Liver (tissue), 9 donors: Measurements from ENCODE around the gene TRAPPC6A. TPM values are rescaled to one million over a fixed set of nuclear protein-coding genes. Genes with fewer than 3 reads are reported as not detected.
A peak's percentile ranks its signal among the peaks of the same experiment; 100 is the strongest.

ENCODE experiments used
- DNase-seq: peaks from one replicate; pipeline ENCODE4 v3.0.0-alpha.2; 2017; ENCODE audit warnings: low spot score
- H3K27ac ChIP-seq, 2 donors: one replicate each; pipeline ENCODE4 v1.7.0; 2013; ENCODE audit warnings: inconsistent platforms in 2 of 2, low read length in 2 of 2, control low read depth in 1 of 2, low read depth in 1 of 2, mild to moderate bottlenecking in 1 of 2
- H3K27me3 ChIP-seq, 4 donors: one replicate each; pipeline versions ENCODE4 v1.6.1 to v1.7.0; 2013; ENCODE audit warnings: low read length in 3 of 4, inconsistent platforms in 1 of 4, mild to moderate bottlenecking in 1 of 4, moderate library complexity in 1 of 4; ENCODE audit not compliant: control insufficient read depth in 4 of 4, insufficient read depth in 4 of 4
- H3K36me3 ChIP-seq, 4 donors: one replicate each; pipeline versions ENCODE4 v1.6.1 to v1.7.0; 2013; ENCODE audit warnings: low read length in 3 of 4, mild to moderate bottlenecking in 3 of 4, low read depth in 1 of 4, moderate library complexity in 1 of 4; ENCODE audit not compliant: control insufficient read depth in 4 of 4, insufficient read depth in 3 of 4
- H3K4me1 ChIP-seq, 4 donors: one replicate each; pipeline versions ENCODE4 v1.6.1 to v1.7.0; 2013; ENCODE audit warnings: low read length in 3 of 4, mild to moderate bottlenecking in 3 of 4, moderate library complexity in 1 of 4; ENCODE audit not compliant: control insufficient read depth in 4 of 4, insufficient read depth in 4 of 4
- H3K4me3 ChIP-seq, 3 donors: one replicate each; pipeline versions ENCODE4 v1.6.1 to v1.7.0; 2013; ENCODE audit warnings: low read length in 3 of 3, control low read depth in 1 of 3, low read depth in 1 of 3, mild to moderate bottlenecking in 1 of 3
- H3K9ac ChIP-seq, 2 donors: one replicate each; pipeline ENCODE4 v1.7.0; 2013; ENCODE audit warnings: low read length in 2 of 2, mild to moderate bottlenecking in 2 of 2, moderate library complexity in 2 of 2, control low read depth in 1 of 2, low read depth in 1 of 2
- H3K9me3 ChIP-seq, 4 donors: one replicate each; pipeline versions ENCODE4 v1.6.1 to v1.7.0; 2013; ENCODE audit warnings: low read length in 3 of 4; ENCODE audit not compliant: control insufficient read depth in 4 of 4
- EGR1 ChIP-seq, 2 donors: IDR thresholded peaks; 2 replicates each; pipeline ENCODE4 v1.6.1; 2016 to 2018; ENCODE audit warnings: antibody characterized with exemption in 2 of 2, low read depth in 2 of 2
- FOXA1 ChIP-seq: IDR thresholded peaks from 2 replicates; pipeline ENCODE4 v1.6.1; 2016; ENCODE audit warnings: antibody characterized with exemption
- HNF4A ChIP-seq, 2 donors: conservative IDR thresholded peaks; 2 replicates each; pipeline ENCODE4 v1.6.1; 2016; ENCODE audit warnings: antibody characterized with exemption in 2 of 2, mild to moderate bottlenecking in 2 of 2
- JUND ChIP-seq, 2 donors: IDR thresholded peaks; 2 replicates each; pipeline ENCODE4 v1.6.1; 2016; ENCODE audit warnings: antibody characterized with exemption in 2 of 2
- NR2F2 ChIP-seq: IDR thresholded peaks from 2 replicates; pipeline ENCODE4 v1.6.1; 2016; ENCODE audit warnings: antibody characterized with exemption
- RAD21 ChIP-seq, 2 donors: IDR thresholded peaks; 2 replicates each; pipeline ENCODE4 v1.6.1; 2016; ENCODE audit warnings: antibody characterized with exemption in 2 of 2, mild to moderate bottlenecking in 2 of 2
- RXRA ChIP-seq, 2 donors: IDR thresholded peaks; 2 replicates each; pipeline ENCODE4 v1.6.1; 2017 to 2018; ENCODE audit warnings: antibody characterized with exemption in 2 of 2, mild to moderate bottlenecking in 1 of 2
- SP1 ChIP-seq: IDR thresholded peaks from 2 replicates; pipeline ENCODE4 v1.6.1; 2018; ENCODE audit warnings: antibody characterized with exemption, mild to moderate bottlenecking
- TAF1 ChIP-seq: conservative IDR thresholded peaks from 2 replicates; pipeline ENCODE4 v1.6.1; 2016; ENCODE audit warnings: antibody characterized with exemption, mild to moderate bottlenecking
- YY1 ChIP-seq: IDR thresholded peaks from 2 replicates; pipeline ENCODE4 v1.6.1; 2016; ENCODE audit warnings: antibody characterized with exemption, mild to moderate bottlenecking
- WGBS: extraction: QIAGEN DNeasy Blood & Tissue Kit; methylation state at CpG from one replicate; pipeline ENCODE4 v1.1.7; 2013; 5-methylcytosine and 5-hydroxymethylcytosine counted together
- polyA plus RNA-seq, 2 donors: library from polyadenylated mRNA; stranded (reverse) in 1 of 2; unstranded in 1 of 2; fragments of 200-250 nt in 1 of 2; fragments of >200 nt in 1 of 2; fragmentation: Nextera tagmentation in 1 of 2; extraction: Ambion mirVana in 1 of 2; gene quantifications; one replicate each; pipeline versions ENCODE4 v1.2.1 to v1.2.3, GENCODE V29; 2013 to 2015
- total RNA-seq, 2 donors: library from RNA; depleted of rRNA; stranded (reverse); fragments of >200 nt; gene quantifications; one replicate each; pipeline ENCODE4 v1.2.3, GENCODE V29; 2014
- TF ChIP-seq, protein P1 (sequence below): fragments of 150-350 bp; IDR thresholded peaks from 2 replicates; pipeline ENCODE4 v1.5.1; 2017; ENCODE audit warnings: improper control_type of control experiment, low read depth, low read length; ENCODE audit not compliant: missing input control
- TF ChIP-seq, protein P2 (sequence below): IDR thresholded peaks from 2 replicates; pipeline ENCODE4 v1.6.1; 2016; ENCODE audit warnings: antibody characterized with exemption
- TF ChIP-seq, protein P3 (sequence below): IDR thresholded peaks from 2 replicates; pipeline ENCODE4 v1.6.1; 2016; ENCODE audit warnings: antibody characterized with exemption
- donor health status: healthy.
- donor health status: healthy.
- donor health status: healthy.
- donor health status: healthy.
- donor health status: healthy.

Gene TRAPPC6A
- total and polyA plus RNA-seq, 4 donors, result 14.8 to 52.2 (median 28.6) TPM

DNA sequence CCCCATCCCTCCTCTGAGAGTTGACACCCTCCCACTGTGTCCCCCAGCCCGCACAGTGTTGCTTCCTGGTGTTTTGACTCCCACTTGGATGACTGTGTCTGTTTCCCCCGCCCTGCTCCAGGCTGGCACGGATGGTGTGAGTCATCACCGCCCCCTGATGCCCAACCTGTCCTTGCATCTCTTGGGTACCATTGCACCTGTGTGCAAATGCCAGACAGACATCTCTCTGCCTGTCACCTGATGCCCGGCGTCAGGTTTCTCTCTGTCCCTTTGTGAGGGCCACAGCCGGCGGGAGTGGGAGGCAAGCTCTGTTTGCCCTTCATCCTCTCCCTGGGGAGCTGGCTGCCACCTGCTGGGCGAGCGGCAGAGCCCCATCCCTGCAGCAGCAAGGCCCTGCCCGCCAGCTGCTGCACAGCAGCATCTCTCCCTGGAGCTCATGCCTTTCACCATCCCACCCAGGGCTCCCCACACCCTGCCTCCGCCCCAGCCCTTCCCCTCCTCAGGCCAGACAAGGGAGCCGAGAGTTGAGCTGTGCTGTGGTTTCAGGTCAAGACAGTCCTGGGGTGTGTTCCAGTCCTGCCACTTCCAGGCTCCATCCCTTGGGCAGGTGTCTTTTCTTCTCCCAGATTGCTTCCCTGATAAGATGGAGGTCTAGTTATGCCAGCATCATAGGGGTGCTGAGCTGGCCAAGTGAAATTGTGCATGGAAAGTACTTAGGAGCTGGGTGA lies 47.0 kb downstream of the TRAPPC6A start:
- H3K4me1 ChIP-seq, result peaks cover 0 to 3% (median 0%) of the 10 kb centered on the region in 4 donors
- 64% methylated on average over 13 of the region's 13 CpGs for WGBS
- no peaks in the 10 kb centered on the region for H3K27me3 ChIP-seq
- H3K27ac ChIP-seq, result no peak overlapping the region
- DNase-seq, result peak; percentile 46
- no peaks in the 10 kb centered on the region for H3K36me3 ChIP-seq
- no peaks in the 10 kb centered on the region for H3K9me3 ChIP-seq
- no peak overlapping the region for H3K9ac ChIP-seq
- TF ChIP-seq FOXA1 (no peak), EGR1 (IDR thresholded peaks at IDR 0.05; ENCODE audit: low read depth in 2 of 2) (no peak), SP1 (no peak), RAD21 (IDR thresholded peaks at IDR 0.05) (peak in 1 of 2 donors; percentile 64), HNF4A (conservative IDR thresholded peaks at IDR 0.05) (no peak), TAF1 (no peak)
- TF ChIP-seq, protein P1, sequence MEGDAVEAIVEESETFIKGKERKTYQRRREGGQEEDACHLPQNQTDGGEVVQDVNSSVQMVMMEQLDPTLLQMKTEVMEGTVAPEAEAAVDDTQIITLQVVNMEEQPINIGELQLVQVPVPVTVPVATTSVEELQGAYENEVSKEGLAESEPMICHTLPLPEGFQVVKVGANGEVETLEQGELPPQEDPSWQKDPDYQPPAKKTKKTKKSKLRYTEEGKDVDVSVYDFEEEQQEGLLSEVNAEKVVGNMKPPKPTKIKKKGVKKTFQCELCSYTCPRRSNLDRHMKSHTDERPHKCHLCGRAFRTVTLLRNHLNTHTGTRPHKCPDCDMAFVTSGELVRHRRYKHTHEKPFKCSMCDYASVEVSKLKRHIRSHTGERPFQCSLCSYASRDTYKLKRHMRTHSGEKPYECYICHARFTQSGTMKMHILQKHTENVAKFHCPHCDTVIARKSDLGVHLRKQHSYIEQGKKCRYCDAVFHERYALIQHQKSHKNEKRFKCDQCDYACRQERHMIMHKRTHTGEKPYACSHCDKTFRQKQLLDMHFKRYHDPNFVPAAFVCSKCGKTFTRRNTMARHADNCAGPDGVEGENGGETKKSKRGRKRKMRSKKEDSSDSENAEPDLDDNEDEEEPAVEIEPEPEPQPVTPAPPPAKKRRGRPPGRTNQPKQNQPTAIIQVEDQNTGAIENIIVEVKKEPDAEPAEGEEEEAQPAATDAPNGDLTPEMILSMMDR, result peak; percentile 20
- no peak overlapping the region for H3K4me3 ChIP-seq

DNA sequence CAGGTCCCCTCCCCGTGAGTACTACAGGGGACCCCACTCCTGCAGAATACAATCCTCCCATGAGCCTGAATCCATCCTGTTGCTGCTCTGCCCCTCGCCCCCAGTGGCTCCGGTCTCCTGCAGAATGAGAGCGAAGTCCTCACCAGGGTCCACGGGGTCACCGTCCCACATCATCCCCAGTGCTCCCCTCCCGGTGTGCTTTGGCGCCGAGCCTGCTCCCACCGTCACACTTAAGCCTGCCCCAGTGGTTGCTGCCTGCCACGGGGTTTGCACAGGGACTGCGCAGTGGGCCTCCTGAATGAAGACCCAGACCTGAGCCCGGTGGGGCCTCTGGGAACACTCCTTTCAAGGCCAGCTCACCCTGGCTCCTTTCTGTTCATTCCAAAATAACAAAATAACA lies 47.8 kb downstream of the TRAPPC6A start:
- WGBS, result 68% methylated on average over 13 of the region's 13 CpGs
- Histone ChIP-seq H3K9ac (no peak overlapping the region), H3K36me3 (no peaks in the 10 kb centered on the region), H3K4me3 (no peak overlapping the region), H3K4me1 (peaks cover 0 to 3% (median 0%) of the 10 kb centered on the region in 4 donors), H3K9me3 (no peaks in the 10 kb centered on the region), H3K27me3 (no peaks in the 10 kb centered on the region), H3K27ac (no peak overlapping the region)
- TF ChIP-seq, protein P2, sequence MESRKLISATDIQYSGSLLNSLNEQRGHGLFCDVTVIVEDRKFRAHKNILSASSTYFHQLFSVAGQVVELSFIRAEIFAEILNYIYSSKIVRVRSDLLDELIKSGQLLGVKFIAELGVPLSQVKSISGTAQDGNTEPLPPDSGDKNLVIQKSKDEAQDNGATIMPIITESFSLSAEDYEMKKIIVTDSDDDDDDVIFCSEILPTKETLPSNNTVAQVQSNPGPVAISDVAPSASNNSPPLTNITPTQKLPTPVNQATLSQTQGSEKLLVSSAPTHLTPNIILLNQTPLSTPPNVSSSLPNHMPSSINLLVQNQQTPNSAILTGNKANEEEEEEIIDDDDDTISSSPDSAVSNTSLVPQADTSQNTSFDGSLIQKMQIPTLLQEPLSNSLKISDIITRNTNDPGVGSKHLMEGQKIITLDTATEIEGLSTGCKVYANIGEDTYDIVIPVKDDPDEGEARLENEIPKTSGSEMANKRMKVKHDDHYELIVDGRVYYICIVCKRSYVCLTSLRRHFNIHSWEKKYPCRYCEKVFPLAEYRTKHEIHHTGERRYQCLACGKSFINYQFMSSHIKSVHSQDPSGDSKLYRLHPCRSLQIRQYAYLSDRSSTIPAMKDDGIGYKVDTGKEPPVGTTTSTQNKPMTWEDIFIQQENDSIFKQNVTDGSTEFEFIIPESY, result no peak
- TF ChIP-seq JUND (IDR thresholded peaks at IDR 0.05) (no peak), YY1 (no peak)
- DNase-seq, result peak; percentile 64

DNA sequence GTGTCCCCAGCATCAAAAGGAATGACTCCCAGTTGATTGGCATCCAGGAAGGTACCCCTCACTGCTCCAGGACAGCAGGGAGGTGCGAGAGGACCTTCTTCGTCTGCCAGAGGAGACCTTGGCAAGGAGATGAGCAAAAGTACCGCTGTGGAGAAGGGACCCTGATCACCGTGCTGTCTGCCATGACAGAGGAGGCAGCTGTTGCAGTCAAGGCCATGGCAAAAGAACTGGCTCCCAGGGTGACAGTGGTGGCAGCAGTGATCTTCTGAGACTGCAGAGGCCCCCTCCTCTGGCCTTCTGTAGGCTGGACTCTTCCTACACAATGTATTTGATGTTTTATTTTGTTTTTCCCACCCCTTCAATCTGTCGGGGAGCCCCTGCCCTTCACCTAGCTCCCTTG lies 49.2 kb downstream of the TRAPPC6A start:
- H3K27ac ChIP-seq, result no peak overlapping the region
- no peak overlapping the region for H3K9ac ChIP-seq
- H3K4me1 ChIP-seq, result peaks cover 0 to 3% (median 0%) of the 10 kb centered on the region in 4 donors
- H3K36me3 ChIP-seq, result no peaks in the 10 kb centered on the region
- no peaks in the 10 kb centered on the region for H3K9me3 ChIP-seq
- no peak overlapping the region for H3K4me3 ChIP-seq
- TF ChIP-seq JUND (IDR thresholded peaks at IDR 0.05) (no peak), NR2F2 (no peak), RXRA (IDR thresholded peaks at IDR 0.05) (no peak)
- TF ChIP-seq, protein P3, sequence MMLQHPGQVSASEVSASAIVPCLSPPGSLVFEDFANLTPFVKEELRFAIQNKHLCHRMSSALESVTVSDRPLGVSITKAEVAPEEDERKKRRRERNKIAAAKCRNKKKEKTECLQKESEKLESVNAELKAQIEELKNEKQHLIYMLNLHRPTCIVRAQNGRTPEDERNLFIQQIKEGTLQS, result no peak
- TF ChIP-seq, protein P1, result no peak
- WGBS, result 96% methylated on average over 5 of the region's 5 CpGs
- H3K27me3 ChIP-seq, result no peaks in the 10 kb centered on the region
- DNase-seq, result no peak
